Dermis microvascular lymphatic vessel endothelial cell (primary cell): Measurements from ENCODE around the gene PTPN1. TPM values are rescaled to one million over a fixed set of nuclear protein-coding genes. Genes with fewer than 3 reads are reported as not detected.
A peak's percentile ranks its signal among the peaks of the same experiment; 100 is the strongest.
"Not testable (repeated sequence)": the region's sequence is repeated elsewhere in the genome, so short reads cannot be mapped to it uniquely, and the experiment has no call there.

Experiments
- DNase-seq, 2 donors: peaks; one replicate each; pipeline versions ENCODE4 v3.0.0 to v3.0.0-alpha.2; 2010; ENCODE audit warnings: low read depth in 2 of 2
- total RNA-seq: library from RNA; depleted of rRNA; stranded (reverse); fragments of >200 nt; gene quantifications from 2 replicates; pipeline ENCODE4 v1.2.1, GENCODE V29; 2014

The PTPN1 gene
- total RNA-seq, 1 donor from 2014 or later: 25.5 TPM

- no peak for DNase-seq
These were observed 79.6 kb downstream of the PTPN1 start for GRCh38 chr20:50589548-50590347.

- DNase-seq: no peak
These were observed 80.1 kb downstream of the PTPN1 start for GRCh38 chr20:50590348-50590664.

- no peak for DNase-seq
These were observed 81.2 kb downstream of the PTPN1 start for GRCh38 chr20:50591233-50591852.

- DNase-seq: peak; percentile 43 to 75
These were observed 82.3 kb downstream of the PTPN1 start for GRCh38 chr20:50592282-50593004.

DNA sequence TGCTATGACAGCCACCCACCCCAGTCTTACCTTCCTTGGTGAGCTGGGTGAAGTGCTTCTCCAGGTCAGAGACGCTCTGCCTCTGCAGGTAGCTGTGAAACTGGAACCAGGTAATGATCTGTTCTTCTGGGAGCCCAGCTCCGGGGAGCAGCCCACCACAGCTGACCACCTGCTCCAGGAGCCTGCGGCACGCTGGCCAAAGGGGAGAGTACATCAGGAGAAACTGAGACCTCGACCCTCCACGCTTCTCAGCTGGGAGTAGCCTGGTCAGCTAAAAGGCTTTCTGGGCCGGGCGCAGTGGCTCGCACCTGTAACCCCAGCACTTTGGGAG lies 82.8 kb downstream of the PTPN1 start:
- no peak for DNase-seq

GRCh38 chr20:50594231-50594590 lies 84.0 kb downstream of the PTPN1 start:
- no peak for DNase-seq

DNA sequence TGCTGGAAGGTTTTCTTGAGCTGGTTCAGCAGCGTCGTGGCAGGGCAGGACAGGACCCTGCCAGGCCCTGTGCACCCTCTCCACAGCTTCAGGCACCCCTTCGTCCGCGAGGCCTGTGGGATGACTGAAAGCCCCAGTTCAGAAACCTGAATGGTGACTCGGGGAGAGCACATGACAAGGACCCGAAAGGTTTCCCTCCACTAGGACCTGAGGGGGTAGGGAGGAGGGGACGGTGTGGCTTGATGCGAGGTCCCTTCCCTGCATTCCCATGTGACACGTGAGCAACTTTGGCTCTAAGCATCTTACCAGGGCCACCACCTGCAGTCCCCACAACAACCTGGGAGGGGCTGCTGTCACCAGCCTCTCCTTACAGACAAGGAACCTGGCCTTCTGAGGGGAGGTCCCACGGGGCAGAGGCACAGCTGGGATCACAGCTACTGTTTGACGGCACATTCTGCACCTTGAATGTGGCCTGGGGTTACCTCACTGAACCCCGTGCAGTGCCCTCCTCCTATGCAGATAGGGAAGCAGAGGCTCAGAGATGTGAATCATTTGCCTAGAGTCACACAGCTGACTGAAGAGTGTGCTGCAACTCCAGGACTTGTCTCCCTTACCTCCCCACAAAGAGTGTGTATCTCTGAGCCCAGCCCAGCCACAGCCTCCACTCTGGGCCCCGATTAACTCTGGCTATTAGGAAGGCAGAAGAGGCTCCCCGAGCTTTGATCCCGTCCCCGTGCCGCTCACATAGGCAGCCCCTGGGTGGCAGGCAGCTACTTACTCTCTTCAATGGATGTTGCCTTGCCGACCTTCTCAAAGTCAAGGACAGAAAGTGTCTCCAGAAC lies 84.6 kb downstream of the PTPN1 start:
- DNase-seq: no peak

GRCh38 chr20:50595433-50595895 lies 85.3 kb downstream of the PTPN1 start:
- DNase-seq: no peak

DNA sequence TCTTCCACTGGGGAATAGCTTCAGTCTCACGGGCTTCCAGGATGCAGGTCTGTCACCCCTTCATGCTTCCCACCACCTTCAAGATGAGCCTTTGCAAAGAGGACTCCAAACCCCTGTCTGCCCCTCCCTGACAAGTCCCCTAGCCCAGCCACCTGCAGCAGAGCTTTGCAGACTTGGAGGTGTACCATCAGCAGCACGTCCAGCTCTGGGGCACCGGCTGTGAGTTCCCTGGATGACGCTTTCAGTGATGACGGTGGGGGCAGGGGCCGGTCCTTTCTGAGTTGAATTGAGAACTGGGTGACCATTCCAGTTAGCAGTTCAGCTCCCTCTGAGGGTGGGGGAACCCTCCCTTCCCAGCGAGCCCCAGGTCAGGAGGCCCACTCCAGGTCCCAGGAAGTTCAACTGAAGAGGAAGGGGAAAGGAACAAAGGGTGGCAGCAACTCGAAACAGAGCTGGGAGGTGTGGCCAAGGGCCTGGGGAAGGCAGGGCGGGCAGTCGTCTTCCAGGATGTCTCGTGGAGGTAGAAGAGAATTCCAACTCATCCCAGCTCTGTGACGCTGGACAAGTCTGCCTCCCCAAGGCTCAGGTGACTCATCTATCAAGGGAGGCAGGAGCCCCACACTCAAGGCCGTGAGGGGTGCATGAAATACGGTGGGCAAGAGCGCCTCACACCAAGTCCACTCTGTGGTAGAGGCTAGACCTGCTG lies 86.0 kb downstream of the PTPN1 start:
- no peak for DNase-seq

DNA sequence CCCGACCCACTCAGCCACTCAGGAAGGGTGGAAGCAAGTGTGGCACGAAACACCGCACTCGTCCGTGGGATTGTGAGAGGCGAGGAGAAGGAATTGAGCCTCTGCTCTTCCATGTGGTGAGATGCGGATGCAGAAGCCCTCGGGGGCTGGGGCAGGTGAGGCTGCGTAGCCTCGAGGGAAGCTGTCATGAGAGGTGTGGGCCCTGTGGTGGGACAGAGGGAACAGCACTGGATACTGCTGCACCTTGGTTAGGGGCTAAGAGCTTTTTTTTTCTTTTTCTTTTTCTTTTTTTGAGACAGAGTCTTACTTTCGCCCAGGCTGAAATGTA lies 86.5 kb downstream of the PTPN1 start:
- DNase-seq: no peak

DNA sequence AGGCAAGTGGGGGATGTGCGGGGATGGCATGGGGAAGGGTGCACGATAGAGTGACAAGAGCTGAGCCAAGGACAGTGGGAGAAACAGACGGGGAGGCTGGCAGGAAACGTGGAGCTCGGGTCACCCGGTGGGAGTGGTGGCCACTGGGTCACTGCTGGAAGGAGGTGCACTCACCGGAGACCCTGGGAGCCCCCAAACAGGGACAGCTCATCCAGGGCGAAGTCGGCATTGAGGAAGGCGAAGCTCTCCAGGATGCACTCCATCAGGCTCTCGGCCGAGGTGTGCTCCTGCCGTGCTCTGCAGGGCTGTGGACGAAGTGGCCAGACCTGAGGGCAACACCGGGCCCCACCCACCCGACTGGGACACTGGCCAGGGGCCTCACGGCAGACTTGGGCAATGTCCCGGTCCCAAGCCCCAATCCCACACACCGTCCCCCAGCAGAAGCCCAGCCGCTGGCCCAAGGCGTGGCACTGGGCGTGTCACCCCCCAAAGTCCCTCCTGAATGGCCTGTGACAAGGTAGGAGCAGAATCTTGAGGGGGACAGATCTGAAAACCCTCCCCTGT lies 87.3 kb downstream of the PTPN1 start:
- DNase-seq: no peak

DNA sequence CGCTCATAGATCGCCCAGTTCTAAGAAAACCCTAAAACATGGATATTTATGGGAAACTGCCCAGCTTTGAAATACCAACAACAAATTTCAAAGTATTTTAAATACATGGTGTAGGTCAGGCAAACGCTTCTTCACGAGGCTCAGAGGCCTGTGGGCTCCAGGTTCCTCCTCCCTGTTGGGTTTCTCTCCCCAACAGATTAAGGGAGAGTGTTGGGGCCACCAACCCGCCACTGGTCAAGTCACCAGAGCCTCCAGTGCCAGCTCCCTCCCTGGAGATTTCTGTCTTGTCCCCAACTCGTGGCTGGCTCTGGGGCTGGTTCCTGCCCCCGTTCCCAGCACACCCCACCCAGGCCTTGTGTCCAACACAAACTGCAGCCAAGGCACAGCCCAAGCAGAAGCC lies 87.9 kb downstream of the PTPN1 start:
- DNase-seq: no peak

DNA sequence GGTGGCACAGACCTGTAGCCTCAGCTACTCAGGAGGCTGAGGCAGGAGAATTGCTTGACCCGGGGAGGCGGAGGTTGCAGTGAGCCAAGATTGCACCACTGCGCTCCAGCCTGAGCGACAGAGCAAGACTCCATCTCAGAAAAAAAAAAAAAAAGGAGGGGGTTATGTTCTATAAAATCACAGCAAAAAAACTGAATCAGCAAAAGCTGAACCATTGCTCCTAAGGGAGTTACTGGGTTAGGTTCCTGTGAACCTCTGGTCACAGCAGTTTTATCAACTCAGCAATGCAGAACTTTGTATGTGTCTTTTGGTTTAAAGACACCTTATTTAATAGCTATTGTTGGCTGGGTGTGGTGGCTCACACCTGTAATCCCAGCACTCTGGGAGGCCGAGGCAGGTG lies 88.6 kb downstream of the PTPN1 start:
- not testable (repeated sequence) for DNase-seq

DNA sequence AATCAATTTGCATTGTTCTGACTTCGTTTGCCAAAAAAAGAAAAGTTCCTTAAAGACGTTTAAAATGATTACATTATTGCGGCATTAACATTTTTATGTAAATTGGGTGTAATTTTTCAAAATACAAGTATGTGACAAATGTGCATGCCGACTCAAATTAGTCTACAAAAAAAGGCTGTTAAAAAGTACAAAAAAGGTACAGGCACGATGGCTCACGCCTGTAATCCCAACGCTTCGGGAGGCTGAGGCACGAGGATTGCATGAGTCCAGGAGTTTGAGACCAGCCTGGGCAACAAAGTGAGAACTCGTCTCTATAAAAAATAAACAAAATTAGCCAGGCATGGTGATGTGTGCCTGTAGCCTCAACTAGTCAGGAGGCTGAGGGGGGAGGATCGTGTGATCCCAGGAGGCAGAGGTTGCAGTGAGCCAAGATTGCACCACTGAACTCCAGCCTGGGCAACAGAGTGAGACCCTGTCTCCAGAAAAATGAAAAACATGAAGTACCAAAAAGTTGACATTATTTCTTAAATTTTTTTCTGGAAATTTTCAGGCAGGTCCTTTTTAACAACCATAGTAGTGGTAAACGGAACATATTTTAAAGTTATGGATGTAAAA lies 90.2 kb downstream of the PTPN1 start:
- no peak for DNase-seq

- no peak for DNase-seq
These were observed 91.6 kb downstream of the PTPN1 start for GRCh38 chr20:50601511-50602431.

- no peak for DNase-seq
These were observed 92.4 kb downstream of the PTPN1 start for GRCh38 chr20:50602432-50603088.

- no peak for DNase-seq
These were observed 94.3 kb downstream of the PTPN1 start for GRCh38 chr20:50604451-50604850.

GRCh38 chr20:50605136-50605535 lies 95.0 kb downstream of the PTPN1 start:
- no peak for DNase-seq

DNA sequence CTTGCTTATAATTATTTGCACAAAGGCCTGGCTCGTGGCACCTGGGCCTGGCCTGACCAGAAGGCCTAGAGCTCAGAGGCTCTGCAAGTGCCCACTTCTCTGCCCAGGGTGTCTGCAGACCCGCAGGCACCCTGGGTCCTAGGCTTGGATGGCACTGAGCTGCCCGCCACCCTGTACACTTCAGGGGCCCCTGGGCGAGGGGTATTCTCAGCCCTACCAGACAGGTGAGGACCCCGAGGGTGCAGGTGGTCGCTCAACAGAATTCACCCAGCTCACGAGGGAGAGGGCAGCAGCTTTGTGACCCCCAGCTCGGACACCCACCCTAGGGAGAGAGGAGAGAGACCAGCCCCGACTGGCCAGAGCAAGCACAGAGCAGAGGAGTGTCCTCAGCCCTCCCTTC lies 97.3 kb downstream of the PTPN1 start:
- DNase-seq: no peak
